DND-41 (cell line): ENCODE results near the gene TBPL2.

Experiments
- CTCF ChIP-seq: IDR thresholded peaks from 2 replicates; pipeline ENCODE4 v1.5.1; 2012; ENCODE audit warnings: borderline replicate concordance, low read length, moderate library complexity, mild to moderate bottlenecking; ENCODE audit not compliant: poor library complexity, severe bottlenecking; ENCODE audit errors: extremely low read depth
- EZH2 ChIP-seq: IDR thresholded peaks from 3 replicates; pipeline ENCODE4 v1.6.1; 2012; ENCODE audit warnings: borderline replicate concordance, low read depth, mild to moderate bottlenecking, moderate library complexity, low read length, inconsistent platforms; ENCODE audit not compliant: severe bottlenecking

GRCh38 chr14:55436519-55436918 lies 3.9 kb downstream of the TBPL2 start:
- TF ChIP-seq CTCF, result no peak
- no peak for TF ChIP-seq EZH2
